HL-60 (cell line): Measurements from ENCODE around the gene VRK2.

ENCODE experiments used
- GABPA ChIP-seq: IDR thresholded peaks from 2 replicates; pipeline ENCODE4 v1.6.1; 2012; ENCODE audit warnings: low read depth
- POLR2AphosphoS5 ChIP-seq: IDR thresholded peaks from 2 replicates; pipeline ENCODE4 v1.6.1; 2012; ENCODE audit warnings: low read depth
- SPI1 ChIP-seq: IDR thresholded peaks from 2 replicates; pipeline ENCODE4 v1.6.1; 2012; ENCODE audit warnings: low read depth, mild to moderate bottlenecking, borderline replicate concordance
- TF ChIP-seq, protein P1 (sequence below): IDR thresholded peaks from one replicate; pipeline ENCODE4 v1.5.1; 2011; ENCODE audit warnings: low read length, control low read depth, inconsistent platforms; ENCODE audit not compliant: insufficient read depth
- TF ChIP-seq, protein P2 (sequence below): IDR thresholded peaks from 2 replicates; pipeline ENCODE4 v1.6.1; 2012; ENCODE audit warnings: low read depth; ENCODE audit not compliant: insufficient replicate concordance

DNA sequence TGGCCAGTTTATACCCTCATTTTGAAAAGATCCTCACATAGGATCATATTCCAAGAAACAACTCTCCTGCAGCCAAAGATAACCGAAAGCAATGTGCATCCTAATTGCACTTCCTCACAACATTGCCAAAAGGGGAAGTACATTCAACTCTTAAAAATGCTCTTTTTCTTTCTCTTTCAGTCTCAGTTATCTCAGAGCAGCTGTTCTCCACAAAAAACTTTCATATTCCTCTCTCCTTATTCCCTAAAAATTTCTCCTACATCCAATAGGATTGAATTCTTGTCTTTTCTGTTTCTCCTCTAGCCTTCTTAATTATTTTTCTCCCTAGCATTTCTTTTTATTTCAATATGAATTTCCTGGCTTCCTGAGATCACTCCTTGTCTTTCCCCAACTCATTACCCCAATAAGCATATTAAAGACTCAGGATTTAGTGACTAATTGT lies 7.4 kb upstream of the VRK2 start:
- TF ChIP-seq, protein P1, sequence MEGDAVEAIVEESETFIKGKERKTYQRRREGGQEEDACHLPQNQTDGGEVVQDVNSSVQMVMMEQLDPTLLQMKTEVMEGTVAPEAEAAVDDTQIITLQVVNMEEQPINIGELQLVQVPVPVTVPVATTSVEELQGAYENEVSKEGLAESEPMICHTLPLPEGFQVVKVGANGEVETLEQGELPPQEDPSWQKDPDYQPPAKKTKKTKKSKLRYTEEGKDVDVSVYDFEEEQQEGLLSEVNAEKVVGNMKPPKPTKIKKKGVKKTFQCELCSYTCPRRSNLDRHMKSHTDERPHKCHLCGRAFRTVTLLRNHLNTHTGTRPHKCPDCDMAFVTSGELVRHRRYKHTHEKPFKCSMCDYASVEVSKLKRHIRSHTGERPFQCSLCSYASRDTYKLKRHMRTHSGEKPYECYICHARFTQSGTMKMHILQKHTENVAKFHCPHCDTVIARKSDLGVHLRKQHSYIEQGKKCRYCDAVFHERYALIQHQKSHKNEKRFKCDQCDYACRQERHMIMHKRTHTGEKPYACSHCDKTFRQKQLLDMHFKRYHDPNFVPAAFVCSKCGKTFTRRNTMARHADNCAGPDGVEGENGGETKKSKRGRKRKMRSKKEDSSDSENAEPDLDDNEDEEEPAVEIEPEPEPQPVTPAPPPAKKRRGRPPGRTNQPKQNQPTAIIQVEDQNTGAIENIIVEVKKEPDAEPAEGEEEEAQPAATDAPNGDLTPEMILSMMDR = no peak
- TF ChIP-seq POLR2AphosphoS5 = no peak
- TF ChIP-seq, protein P2, sequence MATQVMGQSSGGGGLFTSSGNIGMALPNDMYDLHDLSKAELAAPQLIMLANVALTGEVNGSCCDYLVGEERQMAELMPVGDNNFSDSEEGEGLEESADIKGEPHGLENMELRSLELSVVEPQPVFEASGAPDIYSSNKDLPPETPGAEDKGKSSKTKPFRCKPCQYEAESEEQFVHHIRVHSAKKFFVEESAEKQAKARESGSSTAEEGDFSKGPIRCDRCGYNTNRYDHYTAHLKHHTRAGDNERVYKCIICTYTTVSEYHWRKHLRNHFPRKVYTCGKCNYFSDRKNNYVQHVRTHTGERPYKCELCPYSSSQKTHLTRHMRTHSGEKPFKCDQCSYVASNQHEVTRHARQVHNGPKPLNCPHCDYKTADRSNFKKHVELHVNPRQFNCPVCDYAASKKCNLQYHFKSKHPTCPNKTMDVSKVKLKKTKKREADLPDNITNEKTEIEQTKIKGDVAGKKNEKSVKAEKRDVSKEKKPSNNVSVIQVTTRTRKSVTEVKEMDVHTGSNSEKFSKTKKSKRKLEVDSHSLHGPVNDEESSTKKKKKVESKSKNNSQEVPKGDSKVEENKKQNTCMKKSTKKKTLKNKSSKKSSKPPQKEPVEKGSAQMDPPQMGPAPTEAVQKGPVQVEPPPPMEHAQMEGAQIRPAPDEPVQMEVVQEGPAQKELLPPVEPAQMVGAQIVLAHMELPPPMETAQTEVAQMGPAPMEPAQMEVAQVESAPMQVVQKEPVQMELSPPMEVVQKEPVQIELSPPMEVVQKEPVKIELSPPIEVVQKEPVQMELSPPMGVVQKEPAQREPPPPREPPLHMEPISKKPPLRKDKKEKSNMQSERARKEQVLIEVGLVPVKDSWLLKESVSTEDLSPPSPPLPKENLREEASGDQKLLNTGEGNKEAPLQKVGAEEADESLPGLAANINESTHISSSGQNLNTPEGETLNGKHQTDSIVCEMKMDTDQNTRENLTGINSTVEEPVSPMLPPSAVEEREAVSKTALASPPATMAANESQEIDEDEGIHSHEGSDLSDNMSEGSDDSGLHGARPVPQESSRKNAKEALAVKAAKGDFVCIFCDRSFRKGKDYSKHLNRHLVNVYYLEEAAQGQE = no peak
- TF ChIP-seq GABPA = no peak
- TF ChIP-seq SPI1 = peak; percentile 98
